GM21390 (cell line): ENCODE data around the gene RNGTT.
"Not testable (repeated sequence)": the region's sequence is repeated elsewhere in the genome, so short reads cannot be mapped to it uniquely, and the experiment has no call there.

Experiments
- ATAC-seq: cut with Tn5 transposase; IDR thresholded peaks from one replicate; pipeline ENCODE4 v1.9.1; 2021; ENCODE audit not compliant: unreplicated experiment

RNGTT gene

GRCh38 chr6:88972504-88973423, 9.3 kb upstream of the RNGTT start:
- no peak for ATAC-seq

- no peak for ATAC-seq
Observed at GRCh38 chr6:88970301-88970700, 6.9 kb upstream of the RNGTT start.

- ATAC-seq: not testable (repeated sequence)
Observed at GRCh38 chr6:88969255-88969654, 5.8 kb upstream of the RNGTT start.

- ATAC-seq: no peak
Observed at GRCh38 chr6:88967891-88968290, 4.5 kb upstream of the RNGTT start.

- ATAC-seq: no peak
Observed at GRCh38 chr6:88965691-88966090, 2.3 kb upstream of the RNGTT start.

GRCh38 chr6:88964509-88964908, 1.1 kb upstream of the RNGTT start:
- no peak for ATAC-seq

- ATAC-seq: no peak
Observed at GRCh38 chr6:88958842-88959241, 4.6 kb downstream of the RNGTT start.

- no peak for ATAC-seq
Observed at GRCh38 chr6:88953550-88954386, 9.7 kb downstream of the RNGTT start.

GRCh38 chr6:88952065-88952704, 11.2 kb downstream of the RNGTT start:
- ATAC-seq: no peak

- ATAC-seq: no peak
Observed at GRCh38 chr6:88945415-88946008, 17.9 kb downstream of the RNGTT start.

- no peak for ATAC-seq
Observed at GRCh38 chr6:88933521-88933920, 29.9 kb downstream of the RNGTT start.

- ATAC-seq: not testable (repeated sequence)
Observed at GRCh38 chr6:88932019-88932418, 31.4 kb downstream of the RNGTT start.

- no peak for ATAC-seq
Observed at GRCh38 chr6:88922775-88923548, 40.5 kb downstream of the RNGTT start.

- no peak for ATAC-seq
Observed at GRCh38 chr6:88921734-88922133, 41.7 kb downstream of the RNGTT start.

GRCh38 chr6:88920774-88921733, 42.4 kb downstream of the RNGTT start:
- no peak for ATAC-seq

- ATAC-seq: no peak
Observed at GRCh38 chr6:88920088-88920487, 43.3 kb downstream of the RNGTT start.

GRCh38 chr6:88919032-88919431, 44.4 kb downstream of the RNGTT start:
- no peak for ATAC-seq

- no peak for ATAC-seq
Observed at GRCh38 chr6:88916615-88917208, 46.7 kb downstream of the RNGTT start.
